Loucy (cell line): ENCODE results near the gene CCDC51.

Source experiments
- H2AFZ ChIP-seq: fragments of 200-600 bp; sonication (generic); 2 replicates; pipeline ENCODE4 v1.6.0; 2016; ENCODE audit warnings: antibody characterized with exemption, mild to moderate bottlenecking, low read length, moderate library complexity
- H3F3A ChIP-seq: fragments of 200-600 bp; 2 replicates; pipeline ENCODE4 v1.6.0; 2016; ENCODE audit warnings: antibody characterized with exemption, low read depth, mild to moderate bottlenecking
- H3K27me3 ChIP-seq: fragments of 200-600 bp; sonication (generic); 2 replicates; pipeline ENCODE4 v1.6.1; 2014; ENCODE audit warnings: low read length, mild to moderate bottlenecking; ENCODE audit not compliant: insufficient read depth, poor library complexity, severe bottlenecking
- H3K36me3 ChIP-seq: fragments of 200-600 bp; sonication (generic); 2 replicates; pipeline ENCODE4 v1.6.1; 2016; ENCODE audit warnings: low read length; ENCODE audit not compliant: insufficient read depth
- H3K4me1 ChIP-seq: fragments of 200-600 bp; sonication (generic); 2 replicates; pipeline ENCODE4 v1.5.1; 2014; ENCODE audit warnings: low read length, mild to moderate bottlenecking; ENCODE audit not compliant: insufficient read depth, poor library complexity, severe bottlenecking
- H3K4me2 ChIP-seq: fragments of 200-600 bp; sonication (generic); 2 replicates; pipeline ENCODE4 v1.6.0; 2014; ENCODE audit warnings: antibody characterized with exemption, low read length, low read depth, mild to moderate bottlenecking; ENCODE audit not compliant: poor library complexity, severe bottlenecking
- H3K4me3 ChIP-seq: fragments of 200-600 bp; sonication (generic); 2 replicates; pipeline ENCODE4 v1.5.1; 2014; ENCODE audit warnings: low read length, mild to moderate bottlenecking, mixed read lengths; ENCODE audit not compliant: poor library complexity, severe bottlenecking
- H3K79me2 ChIP-seq: fragments of 200-600 bp; sonication (generic); 2 replicates; pipeline ENCODE4 v1.6.1; 2014; ENCODE audit warnings: low read length; ENCODE audit not compliant: insufficient read depth
- H3K9ac ChIP-seq: fragments of 200-600 bp; sonication (generic); 2 replicates; pipeline ENCODE4 v1.6.0; 2014; ENCODE audit warnings: mild to moderate bottlenecking, low read depth, low read length, moderate library complexity; ENCODE audit not compliant: poor library complexity, severe bottlenecking
- H3K9me2 ChIP-seq: fragments of 200-600 bp; sonication (generic); replicated peaks from 2 replicates; pipeline ENCODE4 v1.6.1; 2016; ENCODE audit warnings: low read depth, low read length, mixed read lengths
- H3K9me3 ChIP-seq: fragments of 200-600 bp; sonication (generic); 2 replicates; pipeline ENCODE4 v1.6.1; 2014; ENCODE audit warnings: mild to moderate bottlenecking, antibody characterized with exemption, low read length, low read depth; ENCODE audit not compliant: insufficient read depth
- H4K20me1 ChIP-seq: fragments of 200-600 bp; sonication (generic); 2 replicates; pipeline ENCODE4 v1.6.0; 2014; ENCODE audit warnings: antibody characterized with exemption, low read length, mild to moderate bottlenecking; ENCODE audit not compliant: insufficient read depth, poor library complexity, severe bottlenecking
- EZH2phosphoT487 ChIP-seq: fragments of 200-600 bp; IDR thresholded peaks from 2 replicates; pipeline ENCODE4 v1.6.1; 2018; ENCODE audit warnings: antibody characterized with exemption, mild to moderate bottlenecking, moderate library complexity, borderline replicate concordance
- TF ChIP-seq, protein P1 (sequence below): fragments of 200-600 bp; sonication (generic); conservative IDR thresholded peaks from 2 replicates; pipeline ENCODE4 v1.5.1; 2014; ENCODE audit warnings: mild to moderate bottlenecking, antibody characterized with exemption, low read length

Gene CCDC51

DNA sequence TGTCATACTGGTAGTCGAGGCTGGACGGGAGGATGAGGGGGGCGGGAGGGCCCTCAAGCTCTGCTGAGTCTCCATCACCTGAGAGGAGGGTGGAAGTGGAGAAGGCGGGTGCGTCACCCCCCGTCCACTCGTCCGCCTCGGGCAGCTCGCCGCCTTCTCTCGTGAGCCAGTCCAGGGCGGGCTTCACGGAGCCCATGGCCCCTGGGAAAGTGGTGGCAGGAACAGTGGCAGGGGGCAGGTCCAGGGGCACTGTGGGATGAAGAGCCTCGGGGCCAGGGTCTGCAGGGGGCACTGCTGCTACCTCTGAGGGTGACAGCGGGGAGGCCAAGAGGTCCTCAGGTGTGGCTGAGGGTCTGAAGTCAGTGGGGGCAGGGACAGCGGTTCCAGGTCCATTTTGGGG, 20.3 kb downstream of the CCDC51 start:
- Histone ChIP-seq H3K4me1 (no peaks in the 10 kb centered on the region), H4K20me1 (peaks cover 12% of the 10 kb centered on the region), H3K4me3 (no peak overlapping the region), H3K9me2 (no peaks in the 10 kb centered on the region), H3F3A (no peaks in the 10 kb centered on the region), H3K4me2 (no peak overlapping the region), H3K36me3 (peaks cover 49% of the 10 kb centered on the region; the same call in 1 of the 2 replicates), H2AFZ (no peak overlapping the region), H3K27me3 (no peaks in the 10 kb centered on the region), H3K79me2 (peaks cover 30% of the 10 kb centered on the region; the same call in 1 of the 2 replicates), H3K9ac (no peak overlapping the region), H3K9me3 (no peaks in the 10 kb centered on the region)
- no peak for TF ChIP-seq EZH2phosphoT487
- TF ChIP-seq, protein P1, sequence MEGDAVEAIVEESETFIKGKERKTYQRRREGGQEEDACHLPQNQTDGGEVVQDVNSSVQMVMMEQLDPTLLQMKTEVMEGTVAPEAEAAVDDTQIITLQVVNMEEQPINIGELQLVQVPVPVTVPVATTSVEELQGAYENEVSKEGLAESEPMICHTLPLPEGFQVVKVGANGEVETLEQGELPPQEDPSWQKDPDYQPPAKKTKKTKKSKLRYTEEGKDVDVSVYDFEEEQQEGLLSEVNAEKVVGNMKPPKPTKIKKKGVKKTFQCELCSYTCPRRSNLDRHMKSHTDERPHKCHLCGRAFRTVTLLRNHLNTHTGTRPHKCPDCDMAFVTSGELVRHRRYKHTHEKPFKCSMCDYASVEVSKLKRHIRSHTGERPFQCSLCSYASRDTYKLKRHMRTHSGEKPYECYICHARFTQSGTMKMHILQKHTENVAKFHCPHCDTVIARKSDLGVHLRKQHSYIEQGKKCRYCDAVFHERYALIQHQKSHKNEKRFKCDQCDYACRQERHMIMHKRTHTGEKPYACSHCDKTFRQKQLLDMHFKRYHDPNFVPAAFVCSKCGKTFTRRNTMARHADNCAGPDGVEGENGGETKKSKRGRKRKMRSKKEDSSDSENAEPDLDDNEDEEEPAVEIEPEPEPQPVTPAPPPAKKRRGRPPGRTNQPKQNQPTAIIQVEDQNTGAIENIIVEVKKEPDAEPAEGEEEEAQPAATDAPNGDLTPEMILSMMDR: no peak

DNA sequence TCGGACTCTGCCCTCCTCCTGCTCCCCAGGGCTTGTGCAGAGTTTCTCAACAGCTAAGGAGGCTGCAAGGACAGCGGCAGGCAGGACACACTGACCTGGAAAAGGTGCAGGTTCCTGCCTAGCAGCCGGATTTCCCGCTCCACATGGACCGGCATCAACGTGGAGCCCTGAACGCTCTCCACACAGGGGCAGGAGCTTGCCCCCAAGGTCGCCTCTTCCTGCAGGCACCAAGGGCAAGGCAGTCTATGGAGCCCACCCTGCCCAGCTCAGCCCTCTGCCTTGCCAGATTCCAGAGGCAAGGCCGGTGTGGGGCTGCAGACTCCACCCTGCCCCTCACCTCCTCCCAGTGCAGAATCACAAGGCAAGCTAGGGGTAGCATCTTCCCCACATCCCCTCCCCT, 20.8 kb downstream of the CCDC51 start:
- Histone ChIP-seq H3K9ac (no peak overlapping the region), H3F3A (no peaks in the 10 kb centered on the region), H3K9me2 (no peaks in the 10 kb centered on the region), H3K4me2 (no peak overlapping the region), H3K27me3 (no peaks in the 10 kb centered on the region), H4K20me1 (peaks cover 12% of the 10 kb centered on the region), H3K4me1 (no peaks in the 10 kb centered on the region), H3K4me3 (no peak overlapping the region), H3K36me3 (peaks cover 54% of the 10 kb centered on the region; the same call in 1 of the 2 replicates), H3K79me2 (peaks cover 26% of the 10 kb centered on the region; the same call in 1 of the 2 replicates), H3K9me3 (no peaks in the 10 kb centered on the region), H2AFZ (no peak overlapping the region)
- TF ChIP-seq EZH2phosphoT487: no peak
- TF ChIP-seq, protein P1: no peak

DNA sequence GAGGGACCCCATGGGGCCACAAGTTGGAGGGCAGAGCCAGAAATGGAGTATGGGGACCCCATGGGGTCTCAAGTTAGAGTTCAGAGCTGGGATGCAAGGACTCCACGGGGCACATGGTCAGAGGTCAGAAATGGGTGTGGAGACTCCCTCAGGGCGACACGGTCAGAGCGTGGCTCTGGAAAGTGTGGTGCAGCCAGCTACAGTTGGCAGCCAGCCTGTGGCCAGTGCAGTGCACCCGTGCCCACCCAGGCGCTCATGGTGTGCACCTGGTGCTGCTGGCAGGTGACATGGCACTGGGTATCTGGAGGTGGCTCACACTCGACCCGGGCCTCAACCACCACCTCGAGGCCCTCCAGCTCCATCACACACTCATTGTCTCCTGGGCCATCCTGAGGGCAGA, 21.3 kb downstream of the CCDC51 start:
- peaks cover 8% of the 10 kb centered on the region for H4K20me1 ChIP-seq
- H3K9me2 ChIP-seq: no peaks in the 10 kb centered on the region
- H3K4me2 ChIP-seq: no peak overlapping the region
- no peak overlapping the region for H3K4me3 ChIP-seq
- H2AFZ ChIP-seq: no peak overlapping the region
- H3K36me3 ChIP-seq: peaks cover 58% of the 10 kb centered on the region; the same call in 1 of the 2 replicates
- TF ChIP-seq EZH2phosphoT487: no peak
- TF ChIP-seq, protein P1: no peak
- peaks cover 21% of the 10 kb centered on the region; the same call in 1 of the 2 replicates for H3K79me2 ChIP-seq
- no peaks in the 10 kb centered on the region for H3K4me1 ChIP-seq
- H3K9ac ChIP-seq: no peak overlapping the region
- H3K9me3 ChIP-seq: no peaks in the 10 kb centered on the region
- H3F3A ChIP-seq: no peaks in the 10 kb centered on the region
- H3K27me3 ChIP-seq: no peaks in the 10 kb centered on the region
